T-helper 1 cell (primary cell): Measurements from ENCODE around the gene LDHB.
"Not testable (repeated sequence)": the region's sequence is repeated elsewhere in the genome, so short reads cannot be mapped to it uniquely, and the experiment has no call there.

Experiments used
- DNase-seq, 5 donors: peaks; one replicate each; pipeline ENCODE4 v3.0.0-alpha.2; 2012 to 2020

Gene LDHB

DNA sequence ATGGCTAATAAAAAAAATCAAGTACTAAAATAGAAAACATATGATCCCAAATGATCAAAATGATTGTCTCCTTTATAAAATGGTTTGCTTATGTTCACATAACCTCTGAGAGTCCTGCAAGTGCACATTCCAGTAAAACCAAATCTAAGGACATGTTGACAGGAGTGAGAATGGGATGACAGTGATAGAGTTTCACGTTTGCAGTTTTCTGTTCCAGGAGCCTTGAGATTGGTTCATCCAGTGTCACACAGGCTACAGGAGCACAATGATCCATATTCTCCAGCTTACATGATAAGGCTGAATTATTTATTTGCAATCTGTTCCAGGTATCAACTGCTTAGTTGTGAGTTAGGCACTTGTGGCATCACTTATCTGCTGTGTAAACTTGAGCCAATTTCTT lies 51.5 kb downstream of the LDHB start:
- DNase-seq = no peak

DNA sequence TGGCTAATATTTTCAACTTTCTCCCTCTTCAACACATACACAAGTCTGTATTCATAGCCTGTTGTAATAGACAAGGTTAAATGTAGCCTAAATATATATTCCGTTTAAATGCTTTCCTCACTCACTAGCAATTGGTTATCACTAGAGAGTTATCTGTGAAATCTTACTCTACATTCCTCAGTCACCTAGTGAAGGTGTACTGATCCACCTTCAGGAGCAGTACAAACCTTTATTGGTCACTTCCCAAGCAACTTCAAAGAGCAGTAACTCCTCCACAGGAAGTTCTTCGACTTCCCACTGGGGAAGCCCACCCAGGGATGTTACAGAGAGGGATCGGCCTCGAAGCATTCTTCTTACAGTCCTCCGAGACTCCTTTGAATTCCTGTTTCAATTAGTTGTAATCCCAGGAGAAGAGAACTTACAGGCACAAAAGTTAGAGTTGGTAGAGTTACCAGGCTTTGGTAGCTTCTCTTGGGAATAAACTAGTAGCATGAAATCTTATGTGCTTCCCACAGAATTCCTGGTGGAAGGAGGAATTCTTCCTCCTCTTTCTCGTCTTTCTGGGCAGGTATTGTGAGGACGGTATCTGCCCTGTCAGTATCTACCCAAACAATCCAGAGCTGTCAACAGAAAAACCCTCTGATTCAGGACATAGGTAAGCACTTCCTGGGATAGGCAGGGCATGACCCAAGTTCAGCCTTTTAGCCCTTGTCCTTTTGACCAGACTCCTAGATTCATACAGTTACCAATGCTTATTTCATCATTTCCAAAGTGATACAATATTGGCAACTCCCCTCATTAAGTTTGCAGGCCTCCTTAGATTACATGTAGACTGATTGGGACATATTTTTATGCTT lies 53.2 kb downstream of the LDHB start, which contains the start of gene GYS2:
Gene GYS2 (minus strand): TSS at position 603 of the 857 bp plus-strand sequence. CDS start 255 bp downstream, at position 348.
- no peak for DNase-seq

DNA sequence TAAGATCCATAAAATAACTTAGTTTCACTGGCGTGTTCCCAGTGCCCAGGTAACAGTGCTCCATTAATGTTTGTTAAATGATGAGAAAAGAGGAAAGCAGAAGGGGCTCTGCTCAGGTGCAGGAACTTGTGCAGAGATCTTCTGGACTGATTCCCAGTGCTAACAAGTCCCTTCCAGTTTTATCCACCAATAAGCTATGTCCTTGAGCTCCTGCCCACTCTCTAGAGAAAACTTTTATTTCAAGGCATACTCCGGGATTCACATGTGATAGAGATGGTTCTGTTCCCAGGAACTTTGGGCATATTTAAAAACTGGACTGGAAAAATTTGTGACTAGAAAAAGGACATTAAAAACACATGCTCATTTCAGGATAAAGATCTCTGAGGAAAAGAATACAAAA lies 54.9 kb downstream of the LDHB start:
- no peak for DNase-seq

DNA sequence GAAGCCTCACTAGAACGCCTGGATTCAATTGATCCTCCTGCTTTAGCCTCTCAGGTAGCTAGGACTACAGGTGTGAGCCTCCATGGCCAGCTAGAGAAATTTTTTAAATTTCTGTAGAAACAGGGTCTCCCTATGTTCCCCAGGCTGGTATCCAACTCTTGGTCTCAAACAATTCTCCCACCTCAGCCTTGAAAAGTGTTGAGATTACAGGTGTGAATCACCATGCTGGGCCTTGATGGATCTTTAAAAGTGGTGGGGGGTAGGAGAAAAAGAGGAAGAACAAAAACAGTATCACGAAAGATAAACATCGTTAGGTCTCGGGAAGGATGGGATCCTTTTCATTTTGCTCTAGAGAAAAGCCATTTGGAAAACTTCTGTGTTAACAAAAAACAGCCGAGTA lies 57.4 kb downstream of the LDHB start:
- no peak for DNase-seq

DNA sequence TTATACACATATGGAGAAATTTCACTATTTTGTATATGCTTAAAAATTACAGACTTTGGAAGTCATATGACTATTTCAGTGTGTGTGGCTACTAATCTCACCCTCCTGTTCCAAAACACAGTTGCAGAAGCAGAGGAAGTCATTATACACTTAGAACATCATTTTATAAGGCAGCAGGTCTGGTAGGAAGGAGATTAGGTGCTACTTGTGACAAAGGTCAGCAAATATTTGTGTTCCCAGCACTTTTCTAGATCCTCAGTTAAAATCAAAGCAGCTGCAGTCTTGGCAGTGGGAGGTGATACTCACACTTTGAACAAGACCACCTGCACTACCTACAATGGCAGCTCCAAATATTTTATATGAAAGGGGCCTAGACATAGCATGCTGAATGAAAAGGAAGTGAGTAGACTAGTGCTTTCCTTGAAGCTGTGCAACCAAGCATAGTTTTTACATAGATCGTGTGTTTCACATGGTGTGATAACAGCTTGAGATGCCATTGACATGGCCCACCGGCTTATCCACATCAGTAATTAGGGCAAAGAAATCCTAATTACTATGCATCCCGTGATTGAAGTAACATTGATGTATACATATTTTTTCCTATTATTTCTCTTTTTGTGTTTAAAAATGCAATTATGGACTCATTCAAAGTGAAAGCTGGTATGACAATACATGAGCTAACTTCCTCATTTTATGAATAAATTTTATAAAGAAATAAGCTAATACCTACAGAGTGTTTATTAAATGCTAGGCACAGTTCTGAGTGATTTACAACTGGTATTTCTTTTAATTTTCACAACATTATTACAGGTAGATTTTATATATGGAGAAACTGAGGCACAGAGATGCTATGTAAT lies 58.3 kb downstream of the LDHB start:
- no peak for DNase-seq

DNA sequence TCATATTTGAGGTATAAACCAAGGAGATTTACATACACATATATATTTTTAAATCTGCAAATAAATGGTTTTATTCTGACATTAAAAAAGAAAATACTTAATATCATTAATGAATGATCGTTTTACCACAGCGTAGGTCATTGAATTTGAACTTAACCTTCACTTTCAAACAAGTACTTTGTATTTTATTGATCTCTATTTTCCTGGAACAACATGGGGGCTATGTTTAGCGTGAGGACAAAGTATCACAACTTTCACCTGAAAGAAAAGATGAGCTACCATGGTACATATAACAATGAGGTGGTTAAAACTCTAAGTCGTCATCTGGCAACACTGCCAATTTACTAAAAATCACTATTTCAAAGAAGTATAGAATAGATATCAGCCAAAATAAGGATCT lies 59.0 kb downstream of the LDHB start:
- DNase-seq = no peak

DNA sequence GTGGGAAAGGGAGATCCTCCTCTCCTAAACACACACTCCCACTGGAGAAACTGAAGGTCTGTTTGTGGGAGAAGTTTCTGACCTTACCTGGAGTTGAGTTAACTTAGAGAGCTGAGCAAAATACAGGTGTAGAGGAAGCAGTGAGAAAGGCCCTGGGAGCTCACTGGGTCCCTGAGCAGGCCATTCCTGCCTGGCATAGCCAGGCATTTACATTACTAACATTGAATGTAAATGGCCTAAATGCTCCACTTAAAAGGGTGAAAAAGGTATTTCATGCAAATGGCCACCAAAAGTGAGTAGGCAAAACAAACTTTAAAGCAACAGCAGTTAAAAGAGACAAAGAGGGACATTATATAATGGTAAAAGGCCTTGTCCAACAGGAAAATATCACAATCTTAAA lies 62.3 kb downstream of the LDHB start:
- not testable (repeated sequence) for DNase-seq

DNA sequence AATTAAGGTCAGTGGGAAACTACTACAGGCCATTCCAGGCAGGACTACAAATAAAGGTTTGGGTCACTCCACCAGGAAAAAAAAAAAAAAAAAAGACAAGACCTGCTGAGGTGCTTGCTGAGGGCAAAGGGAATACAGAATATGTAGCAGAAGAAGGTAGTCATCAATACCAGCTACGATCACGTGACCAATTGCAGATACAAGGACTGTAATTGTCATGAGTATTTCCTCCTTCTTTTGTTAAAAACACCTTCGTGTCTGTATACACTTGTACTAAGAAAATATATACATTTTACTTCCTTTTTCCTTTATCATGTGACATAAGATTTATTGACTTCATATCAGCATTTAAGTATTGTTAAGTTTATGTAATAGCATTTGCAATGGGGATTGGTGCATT lies 72.2 kb downstream of the LDHB start:
- no peak for DNase-seq
